ENCODE data around the gene AKT3.

AKT3 gene

DNA sequence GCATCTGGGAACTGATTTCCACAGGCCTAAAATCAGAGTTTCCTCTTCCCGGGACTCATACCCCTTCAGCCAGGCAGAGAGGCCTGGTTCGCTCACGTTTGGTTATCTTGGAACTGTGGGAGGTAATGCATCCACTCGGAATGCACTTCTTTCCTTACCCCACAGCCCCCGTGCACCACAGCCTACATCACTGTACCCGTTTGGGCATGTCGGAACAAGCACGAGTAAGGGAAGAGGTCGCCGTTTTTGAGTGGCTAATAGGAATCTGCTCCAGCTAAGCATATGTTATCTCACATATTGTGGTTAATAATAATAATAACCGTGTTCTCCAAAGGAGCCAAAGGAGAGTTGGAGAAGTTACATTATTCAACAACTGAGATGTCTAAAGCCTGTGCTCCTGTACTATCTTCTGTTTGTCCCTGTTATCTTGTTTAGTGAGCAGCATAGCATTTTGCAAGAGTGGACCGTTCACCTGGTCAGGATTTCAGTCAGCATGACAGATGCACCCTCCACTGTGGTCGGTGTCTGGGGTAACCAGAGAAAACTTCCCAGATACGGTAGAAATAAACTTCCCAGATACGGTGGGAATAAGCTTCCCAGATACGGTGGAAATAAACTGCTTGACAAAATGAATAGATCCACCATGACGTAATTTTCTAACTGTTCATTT is 395.6 kb downstream of the AKT3 start:
- TF ChIP-seq CTCF (IDR thresholded peaks at IDR 0.05; ENCODE audit: insufficient read depth, low read depth, low read length, missing control alignments), result no peak
- DNase-seq (ENCODE audit: low read depth), result no peak
- no peak overlapping the region for H3K4me3 ChIP-seq (ENCODE audit: low read depth, low read length)

DNA sequence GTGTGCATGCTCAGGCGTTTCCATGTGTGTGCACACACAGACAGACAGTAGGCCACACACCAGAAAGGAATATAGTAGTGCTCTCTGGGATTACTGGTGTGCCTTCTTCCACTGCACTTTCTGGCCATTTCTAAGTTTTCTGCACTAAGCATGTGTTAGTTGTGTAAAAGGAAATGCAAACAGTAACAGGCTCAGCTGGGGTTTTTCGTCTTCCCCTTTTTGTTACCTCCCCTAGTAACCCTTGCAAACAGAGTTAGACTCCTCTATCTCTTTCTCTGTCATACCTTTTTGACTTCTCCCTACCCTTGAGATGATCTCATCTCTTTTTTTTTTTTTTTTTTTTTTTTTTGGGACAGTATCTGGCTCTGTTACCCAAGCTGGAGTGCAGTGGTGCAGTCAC is 398.0 kb downstream of the AKT3 start:
- TF ChIP-seq CTCF (IDR thresholded peaks at IDR 0.05; ENCODE audit: insufficient read depth, low read depth, low read length, missing control alignments), result no peak
- DNase-seq (ENCODE audit: low read depth), result no peak
- H3K4me3 ChIP-seq (ENCODE audit: low read depth, low read length), result no peak overlapping the region

DNA sequence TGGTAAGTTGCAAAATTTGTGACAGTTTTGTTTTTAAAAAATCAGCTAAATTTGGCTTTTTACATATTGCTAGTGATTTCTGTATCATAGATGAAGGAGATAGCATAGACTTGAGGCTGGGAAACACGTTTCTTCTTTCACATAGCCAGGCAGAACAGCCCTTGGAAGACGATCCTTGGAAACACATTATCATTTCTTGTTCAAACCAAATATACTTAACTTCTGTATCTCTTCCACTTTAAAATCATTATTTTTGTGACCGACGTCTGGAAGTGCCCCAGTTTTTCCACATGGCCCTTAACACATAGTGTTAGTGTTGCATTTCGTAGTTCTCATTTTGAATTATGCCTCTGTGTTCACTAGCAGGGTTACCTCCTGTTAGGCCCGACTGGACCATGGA is 400.7 kb downstream of the AKT3 start:
- no peak for DNase-seq (ENCODE audit: low read depth)
- TF ChIP-seq CTCF (IDR thresholded peaks at IDR 0.05; ENCODE audit: insufficient read depth, low read depth, low read length, missing control alignments), result no peak
- no peak overlapping the region for H3K4me3 ChIP-seq (ENCODE audit: low read depth, low read length)

DNA sequence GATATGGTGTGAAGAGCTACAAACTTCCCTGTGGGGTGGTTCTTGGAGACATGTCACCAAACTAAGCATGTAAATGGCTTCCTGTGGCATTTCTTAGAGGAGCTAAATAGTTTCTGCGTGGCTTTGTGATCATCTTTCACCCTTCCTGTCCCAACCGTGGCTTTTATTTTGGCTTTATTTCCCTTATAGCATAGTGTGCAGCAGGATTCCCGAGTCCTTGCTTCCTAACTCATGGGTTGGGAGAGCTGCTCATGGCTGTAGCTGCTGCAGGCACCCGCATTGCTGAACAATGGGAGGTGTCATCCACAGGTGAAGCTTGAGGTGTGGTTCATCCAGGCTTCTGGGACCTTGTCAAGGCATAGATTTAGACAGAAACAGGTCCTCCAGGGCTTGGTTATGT is 402.2 kb downstream of the AKT3 start:
- DNase-seq (ENCODE audit: low read depth), result no peak
- TF ChIP-seq CTCF (IDR thresholded peaks at IDR 0.05; ENCODE audit: insufficient read depth, low read depth, low read length, missing control alignments), result no peak

DNA sequence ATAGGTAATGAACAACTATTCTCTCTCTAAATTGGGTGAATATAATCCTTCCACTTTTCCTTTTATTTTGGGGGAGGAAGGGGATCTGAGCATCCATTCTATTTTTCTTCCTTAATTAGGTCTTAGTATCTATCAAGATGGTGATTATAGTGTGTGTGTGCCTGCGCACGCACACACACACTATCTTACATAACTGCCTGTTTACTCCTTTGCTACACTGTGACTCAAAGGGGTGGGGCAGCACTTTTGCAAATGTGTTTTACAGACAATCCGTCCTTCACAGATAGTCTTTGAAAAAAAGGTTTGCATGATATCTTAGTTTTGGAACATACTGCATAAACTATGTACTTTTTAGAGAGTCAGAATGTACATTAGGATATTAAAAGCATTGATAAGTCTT is 402.7 kb downstream of the AKT3 start:
- TF ChIP-seq CTCF (IDR thresholded peaks at IDR 0.05; ENCODE audit: insufficient read depth, low read depth, low read length, missing control alignments), result no peak
- no peak overlapping the region for H3K4me3 ChIP-seq (ENCODE audit: low read depth, low read length)
- no peak for DNase-seq (ENCODE audit: low read depth)

More for the DNA sequence above, 402.2 kb downstream of the AKT3 start:
- no peak overlapping the region for H3K4me3 ChIP-seq (ENCODE audit: low read depth, low read length)

DNA sequence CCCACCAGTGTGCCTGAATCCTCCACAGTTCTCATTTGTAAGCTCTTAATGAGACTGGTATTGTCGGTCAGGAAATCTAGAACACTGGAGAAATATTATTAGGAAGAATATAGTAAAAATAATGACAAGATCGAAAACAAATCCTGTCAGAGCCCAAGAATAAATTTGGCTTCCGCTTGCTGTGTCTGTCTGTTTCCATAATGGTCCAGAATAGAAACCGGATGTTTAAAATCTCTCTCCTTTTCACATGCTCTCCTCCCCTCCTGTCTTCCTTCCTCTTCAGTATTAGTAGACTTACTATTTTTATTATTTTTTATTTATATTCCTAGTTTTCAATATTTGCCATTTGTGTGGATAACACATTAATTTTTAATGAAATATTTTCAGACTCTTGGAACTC is 406.5 kb downstream of the AKT3 start:
- no peak for TF ChIP-seq CTCF (IDR thresholded peaks at IDR 0.05; ENCODE audit: insufficient read depth, low read depth, low read length, missing control alignments)
- no peak for DNase-seq (ENCODE audit: low read depth)
- no peak overlapping the region for H3K4me3 ChIP-seq (ENCODE audit: low read depth, low read length)

DNA sequence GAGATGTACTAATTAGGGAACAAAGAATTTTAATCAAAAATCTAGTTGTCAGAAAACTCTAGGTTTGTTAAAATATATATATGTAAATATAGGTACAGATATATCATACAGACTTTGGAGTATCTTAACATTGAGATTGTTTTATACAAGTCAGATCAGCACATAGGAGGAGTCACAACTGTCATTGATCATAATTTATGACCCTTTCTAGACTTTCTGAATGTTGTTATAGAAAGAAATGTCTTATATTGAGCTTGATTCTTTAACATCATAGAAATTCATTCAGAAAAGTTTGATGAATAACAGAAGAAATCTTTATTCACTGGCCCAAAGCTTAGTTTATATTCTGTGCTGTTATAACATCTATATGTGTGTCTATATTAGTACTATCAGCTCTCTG is 408.4 kb downstream of the AKT3 start:
- no peak for DNase-seq (ENCODE audit: low read depth)
- no peak for TF ChIP-seq CTCF (IDR thresholded peaks at IDR 0.05; ENCODE audit: insufficient read depth, low read depth, low read length, missing control alignments)
- H3K4me3 ChIP-seq (ENCODE audit: low read depth, low read length), result no peak overlapping the region
